Gastroesophageal sphincter (tissue), 3 donors: ENCODE data around the gene MPRIP.

Source experiments
- CTCF ChIP-seq, 4 experiments: fragments of 200-600 bp in 2 of 4; fragments of 450-650 bp in 2 of 4; sonication (generic) in 1 of 4; IDR thresholded peaks; one replicate each; pipeline ENCODE4 v1.5.1; 2017 to 2019; ENCODE audit warnings: antibody characterized with exemption in 4 of 4, mild to moderate bottlenecking in 2 of 4, moderate library complexity in 2 of 4
- EP300 ChIP-seq: sonication (generic); formaldehyde crosslinking; IDR thresholded peaks from one replicate; pipeline ENCODE4 v1.6.1; 2017; ENCODE audit warnings: antibody characterized with exemption, mild to moderate bottlenecking
- POLR2A ChIP-seq, 2 donors: fragments of 450-650 bp; IDR thresholded peaks; one replicate each; pipeline ENCODE4 v1.6.1; 2017; ENCODE audit warnings: antibody characterized with exemption in 2 of 2, mild to moderate bottlenecking in 2 of 2, moderate library complexity in 1 of 2
- POLR2AphosphoS5 ChIP-seq: sonication (generic); formaldehyde crosslinking; IDR thresholded peaks from one replicate; pipeline ENCODE4 v1.6.1; 2017; ENCODE audit warnings: antibody characterized with exemption

- TF ChIP-seq CTCF (IDR thresholded peaks at IDR 0.05) (no peak), POLR2A (IDR thresholded peaks at IDR 0.05) (no peak), POLR2AphosphoS5 (no peak), EP300 (no peak)
These were observed 19.8 kb upstream of the MPRIP start for GRCh38 chr17:17022456-17022855.
